ENCODE results near the gene CLDN10.

GRCh38 chr13:95564091-95564490, 11.6 kb downstream of the CLDN10 start:
- TF ChIP-seq CTCF (IDR thresholded peaks at IDR 0.05 in 8 of 11, conservative IDR thresholded peaks at IDR 0.05 in 3 of 11), result no peak
- no peak for TF ChIP-seq POLR2A (IDR thresholded peaks at IDR 0.05)
- TF ChIP-seq POLR2AphosphoS5 (IDR thresholded peaks at IDR 0.05), result no peak
